ENCODE measurements around the gene HSD17B11. TPM values are rescaled to one million over a fixed set of nuclear protein-coding genes. Genes with fewer than 3 reads are reported as not detected.

HSD17B11 gene
- polyA plus RNA-seq (2.2 and 3.4 TPM in 2 replicates), polyA minus RNA-seq (1.7 and 2.0 TPM in 2 replicates)

DNA sequence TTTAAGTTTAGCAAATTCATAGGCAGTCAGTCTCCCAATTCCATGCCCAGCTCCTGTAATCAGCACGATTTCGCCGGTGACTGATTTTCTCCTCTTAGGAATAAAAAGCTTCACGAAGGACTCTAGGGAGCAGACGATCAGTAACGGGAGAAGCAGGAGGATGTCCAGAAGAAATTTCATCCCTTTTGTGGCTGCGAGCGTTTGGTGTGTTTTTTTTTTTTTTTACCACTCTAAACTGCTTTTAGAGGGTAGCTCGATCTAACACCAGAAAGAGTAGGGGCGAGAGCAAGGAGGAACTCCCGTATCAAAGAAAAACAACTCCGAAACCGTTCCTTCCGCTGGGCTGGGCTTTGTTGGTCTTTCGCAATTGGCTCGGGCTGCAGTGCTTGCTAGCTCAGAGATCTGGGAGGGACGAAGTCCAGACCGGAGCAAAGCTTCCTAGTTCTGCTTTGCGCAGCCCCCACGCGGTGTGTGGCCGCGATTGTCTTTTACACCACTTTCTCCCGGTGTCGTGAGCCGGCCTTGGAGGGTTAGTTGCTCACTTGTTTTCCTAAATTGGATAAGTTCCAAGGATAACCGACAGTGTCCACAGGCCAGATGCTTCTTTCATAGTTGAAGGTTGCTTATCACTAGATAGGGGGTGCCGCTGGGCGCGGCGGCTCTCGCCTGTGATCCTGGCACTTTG, at the start of gene HSD17B11:
HSD17B11 (minus strand) TSS at position 298 of the 685 bp plus-strand sequence; CDS start at position 180, 118 bp downstream.
- peak within 1 kb of the TSS; percentile 36 for H3K9ac ChIP-seq (ENCODE audit: low read length)
- H2AFZ ChIP-seq (ENCODE audit: low read depth, low read length), result peak within 1 kb of the TSS; percentile 46
- TF ChIP-seq CTCF (IDR thresholded peaks at IDR 0.05; ENCODE audit: poor library complexity, severe bottlenecking) (peak; percentile 30), EZH2 (IDR thresholded peaks at IDR 0.05; ENCODE audit: borderline replicate concordance, insufficient read depth, low read length, poor library complexity, severe bottlenecking) (no peak)
- H4K20me1 ChIP-seq (ENCODE audit: insufficient read depth), result no peaks in the 10 kb centered on the region
- no peaks in the 10 kb centered on the region for H3K9me3 ChIP-seq (ENCODE audit: low read length)
- H3F3A ChIP-seq (ENCODE audit: insufficient read depth, low read length, poor library complexity, severe bottlenecking), result no peaks in the 10 kb centered on the region
- H3K79me2 ChIP-seq (replicated peaks; ENCODE audit: insufficient read depth, low read length), result no peaks in the 10 kb centered on the region
- H3K36me3 ChIP-seq (ENCODE audit: insufficient read depth, low read length), result no peaks in the 10 kb centered on the region
- peak within 1 kb of the TSS; percentile 68 for H3K4me3 ChIP-seq (ENCODE audit: low read length)
- H3K27ac ChIP-seq (ENCODE audit: low read length), result no peak within 1 kb of the TSS
- no peaks in the 10 kb centered on the region for H3K9me2 ChIP-seq (ENCODE audit: insufficient read depth, low read length)
- peak within 1 kb of the TSS; percentile 32 for H3K4me2 ChIP-seq (ENCODE audit: low read length)
- H3K27me3 ChIP-seq (ENCODE audit: insufficient read depth, low read depth, low read length), result no peaks in the 10 kb centered on the region

DNA sequence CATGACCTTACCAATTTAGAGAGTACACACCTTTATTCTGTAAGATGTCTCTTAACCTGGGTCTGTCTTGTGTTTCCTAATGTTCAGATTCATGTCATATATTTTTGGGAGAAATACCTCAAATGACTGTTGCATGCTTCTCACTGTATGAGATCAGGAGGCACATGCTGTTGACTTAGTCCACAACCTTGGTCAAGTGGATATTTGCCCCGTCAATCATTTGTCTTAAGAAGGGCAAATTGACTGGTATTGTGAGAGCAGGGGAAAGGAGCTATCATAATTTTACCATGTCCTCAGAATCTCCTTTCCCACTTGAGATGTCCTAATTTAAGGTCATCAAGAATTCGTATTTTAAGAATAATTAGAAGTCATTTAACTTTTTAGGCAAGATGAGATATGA, 42.4 kb upstream of the HSD17B11 start:
- Histone ChIP-seq H3K27me3 (ENCODE audit: insufficient read depth, low read depth, low read length) (no peaks in the 10 kb centered on the region), H3K9me3 (ENCODE audit: low read length) (no peaks in the 10 kb centered on the region), H3K27ac (ENCODE audit: low read length) (no peak overlapping the region), H3K4me3 (ENCODE audit: low read length) (no peak overlapping the region), H2AFZ (ENCODE audit: low read depth, low read length) (no peak overlapping the region), H3K9me2 (ENCODE audit: insufficient read depth, low read length) (no peaks in the 10 kb centered on the region), H3K36me3 (ENCODE audit: insufficient read depth, low read length) (no peaks in the 10 kb centered on the region), H3K9ac (ENCODE audit: low read length) (no peak overlapping the region), H3F3A (ENCODE audit: insufficient read depth, low read length, poor library complexity, severe bottlenecking) (no peaks in the 10 kb centered on the region), H4K20me1 (ENCODE audit: insufficient read depth) (no peaks in the 10 kb centered on the region), H3K79me2 (replicated peaks; ENCODE audit: insufficient read depth, low read length) (peaks cover 20% of the 10 kb centered on the region), H3K4me2 (ENCODE audit: low read length) (no peak overlapping the region)
- TF ChIP-seq SMC3 (conservative IDR thresholded peaks at IDR 0.05; ENCODE audit: poor library complexity) (no peak), TAF1 (IDR thresholded peaks at IDR 0.05; ENCODE audit: low read depth) (no peak), CTCF (IDR thresholded peaks at IDR 0.05; ENCODE audit: poor library complexity, severe bottlenecking) (no peak), EP300 (conservative IDR thresholded peaks at IDR 0.05; ENCODE audit: poor library complexity, severe bottlenecking) (no peak), REST (IDR thresholded peaks at IDR 0.05; ENCODE audit: borderline replicate concordance) (no peak), RAD21 (conservative IDR thresholded peaks at IDR 0.05) (no peak), POLR2AphosphoS5 (IDR thresholded peaks at IDR 0.05) (no peak), EZH2 (IDR thresholded peaks at IDR 0.05; ENCODE audit: borderline replicate concordance, insufficient read depth, low read length, poor library complexity, severe bottlenecking) (no peak), MXI1 (conservative IDR thresholded peaks at IDR 0.05; ENCODE audit: poor library complexity, severe bottlenecking) (no peak)
